WI38 (cell line): ENCODE measurements around the gene REPIN1.

Source experiments
- H3K4me3 ChIP-seq: 2 replicates; pipeline ENCODE4 v1.5.1; 2011; ENCODE audit warnings: low read depth, mild to moderate bottlenecking, control low read depth, low read length
- TF ChIP-seq, protein P1 (sequence below): IDR thresholded peaks from 2 replicates; pipeline ENCODE4 v1.5.1; 2012; ENCODE audit warnings: low read depth, mild to moderate bottlenecking, control low read depth, low read length

Gene REPIN1

DNA sequence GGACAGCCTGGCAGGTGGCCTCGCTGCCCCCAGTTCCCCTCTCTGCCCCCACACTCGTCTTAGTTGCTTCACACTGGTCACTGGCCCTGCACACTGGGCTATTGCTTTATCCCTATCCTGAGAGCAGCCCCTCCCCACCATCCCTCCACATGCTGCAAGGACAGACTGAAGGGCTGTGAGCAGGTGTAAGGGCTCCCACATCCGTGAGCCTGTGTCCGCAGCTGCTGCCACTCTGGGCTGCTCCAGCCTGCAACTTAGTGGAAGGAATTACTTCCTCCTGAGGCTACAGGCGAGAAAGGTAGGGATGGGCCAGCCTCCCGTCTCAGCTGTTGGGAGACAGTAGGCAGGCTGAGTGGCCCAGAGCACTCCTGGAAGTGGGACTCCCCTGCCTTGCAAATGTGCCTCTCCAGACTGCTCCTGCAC lies 31.0 kb upstream of the REPIN1 start:
- no peak overlapping the region for H3K4me3 ChIP-seq
- TF ChIP-seq, protein P1, sequence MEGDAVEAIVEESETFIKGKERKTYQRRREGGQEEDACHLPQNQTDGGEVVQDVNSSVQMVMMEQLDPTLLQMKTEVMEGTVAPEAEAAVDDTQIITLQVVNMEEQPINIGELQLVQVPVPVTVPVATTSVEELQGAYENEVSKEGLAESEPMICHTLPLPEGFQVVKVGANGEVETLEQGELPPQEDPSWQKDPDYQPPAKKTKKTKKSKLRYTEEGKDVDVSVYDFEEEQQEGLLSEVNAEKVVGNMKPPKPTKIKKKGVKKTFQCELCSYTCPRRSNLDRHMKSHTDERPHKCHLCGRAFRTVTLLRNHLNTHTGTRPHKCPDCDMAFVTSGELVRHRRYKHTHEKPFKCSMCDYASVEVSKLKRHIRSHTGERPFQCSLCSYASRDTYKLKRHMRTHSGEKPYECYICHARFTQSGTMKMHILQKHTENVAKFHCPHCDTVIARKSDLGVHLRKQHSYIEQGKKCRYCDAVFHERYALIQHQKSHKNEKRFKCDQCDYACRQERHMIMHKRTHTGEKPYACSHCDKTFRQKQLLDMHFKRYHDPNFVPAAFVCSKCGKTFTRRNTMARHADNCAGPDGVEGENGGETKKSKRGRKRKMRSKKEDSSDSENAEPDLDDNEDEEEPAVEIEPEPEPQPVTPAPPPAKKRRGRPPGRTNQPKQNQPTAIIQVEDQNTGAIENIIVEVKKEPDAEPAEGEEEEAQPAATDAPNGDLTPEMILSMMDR = no peak

DNA sequence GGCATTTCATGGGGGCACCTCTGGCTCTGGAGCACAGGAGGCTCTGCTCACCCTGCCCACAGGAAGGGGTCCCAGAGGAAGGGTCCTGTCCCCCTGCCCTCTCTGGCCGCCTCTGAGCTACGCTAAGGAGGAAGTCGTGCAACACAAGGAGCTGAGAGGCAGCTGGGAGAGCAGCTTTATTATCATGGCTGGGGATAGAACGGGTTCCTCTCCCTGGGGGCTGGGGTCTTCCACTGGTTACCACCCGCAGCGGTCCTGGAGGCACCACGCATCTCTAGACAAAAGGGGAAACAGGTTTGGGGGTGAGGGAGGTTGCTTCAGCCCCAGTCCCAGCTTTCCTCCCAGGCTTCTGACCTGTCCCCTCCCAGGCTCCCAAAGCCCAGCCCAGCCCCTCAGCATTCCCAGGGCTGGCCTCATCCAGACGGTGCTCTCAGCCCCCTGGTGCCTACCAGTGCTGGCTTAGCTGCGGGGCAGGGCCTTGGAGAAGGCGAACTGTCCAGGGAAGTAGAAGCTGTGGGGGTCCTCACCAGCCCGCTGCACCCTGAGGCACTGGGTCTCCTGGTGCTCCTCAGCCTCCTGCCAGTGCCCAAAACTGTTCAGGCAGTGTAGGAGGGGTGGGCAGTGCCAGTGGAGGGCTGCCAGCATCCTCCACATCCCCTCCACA lies 30.3 kb upstream of the REPIN1 start:
- TF ChIP-seq, protein P1 = no peak
- no peak overlapping the region for H3K4me3 ChIP-seq

DNA sequence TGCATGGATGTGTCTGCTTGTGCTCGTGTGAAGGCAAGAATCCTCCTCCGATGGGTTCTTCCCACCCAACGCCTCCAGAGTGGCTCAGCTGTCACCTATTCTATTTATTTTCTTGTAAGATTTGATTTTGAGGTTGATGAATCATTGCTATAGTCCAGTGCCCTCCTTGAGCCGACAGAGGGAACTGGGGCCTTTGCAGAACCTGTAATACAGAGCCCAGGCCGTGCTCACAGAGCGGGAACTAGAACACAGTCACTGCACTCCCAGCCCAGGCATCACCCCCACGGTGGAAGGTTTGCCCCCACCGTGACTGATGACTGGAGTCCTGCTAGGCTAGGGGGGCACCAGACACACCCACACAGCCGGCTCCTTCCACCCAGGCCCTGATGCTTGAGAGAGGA lies 29.2 kb upstream of the REPIN1 start:
- TF ChIP-seq, protein P1 = no peak
- H3K4me3 ChIP-seq = no peak overlapping the region

DNA sequence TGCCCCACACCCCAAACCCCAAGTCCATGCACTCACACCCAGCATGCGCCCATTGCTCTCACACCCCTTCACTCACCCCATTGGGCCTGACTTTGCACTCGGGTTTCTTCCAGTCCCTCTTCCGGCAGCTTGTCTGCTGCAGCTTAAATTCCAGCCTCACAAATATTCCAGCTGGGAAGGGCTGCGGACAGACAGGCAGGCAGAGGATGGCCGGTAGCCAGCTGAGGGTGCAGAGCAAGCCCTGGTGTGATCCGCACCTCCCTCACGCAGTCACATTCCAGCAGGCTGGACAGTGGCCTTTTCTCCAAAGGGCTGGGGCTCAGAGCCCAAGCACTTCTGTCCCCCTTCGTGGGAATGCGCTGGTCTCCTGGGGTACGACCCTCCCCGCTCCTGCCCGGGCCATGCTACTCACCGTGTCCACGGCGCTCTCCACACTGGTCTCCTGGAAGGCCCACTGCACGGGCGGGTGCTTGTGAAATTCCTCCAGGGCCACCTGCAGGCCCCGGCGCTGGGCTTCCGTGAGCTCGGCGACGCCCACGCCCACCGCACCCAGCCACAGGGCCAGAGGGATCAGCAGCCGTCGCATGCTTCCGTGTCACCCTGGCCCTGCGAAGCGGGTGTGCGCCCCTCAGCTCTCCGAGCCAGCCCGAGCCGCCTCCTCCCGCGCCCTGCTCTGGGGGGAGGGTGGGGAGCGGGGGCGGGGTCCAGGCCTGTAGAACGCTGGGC lies 28.4 kb upstream of the REPIN1 start:
- H3K4me3 ChIP-seq = no peak overlapping the region
- TF ChIP-seq, protein P1 = no peak

DNA sequence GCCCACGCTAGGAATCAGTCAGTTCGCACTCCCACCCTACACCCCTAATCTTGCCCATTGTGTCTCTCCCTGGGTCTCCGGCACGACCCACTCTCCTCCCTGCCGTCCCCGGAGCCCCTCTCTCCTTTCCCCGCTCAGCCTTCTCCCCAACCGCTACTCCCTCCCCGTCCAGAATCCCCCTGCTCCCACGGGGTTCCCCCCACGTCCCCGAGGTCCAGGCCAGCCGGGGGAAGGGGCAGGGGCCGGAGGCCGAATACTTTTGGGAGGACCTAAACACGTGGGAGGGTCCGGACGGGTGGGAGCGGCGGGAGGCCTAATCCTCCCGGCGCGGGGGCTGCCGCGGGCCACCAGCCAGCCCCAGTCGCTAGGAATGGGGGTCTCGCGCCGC lies 27.8 kb upstream of the REPIN1 start:
- H3K4me3 ChIP-seq = no peak overlapping the region

DNA sequence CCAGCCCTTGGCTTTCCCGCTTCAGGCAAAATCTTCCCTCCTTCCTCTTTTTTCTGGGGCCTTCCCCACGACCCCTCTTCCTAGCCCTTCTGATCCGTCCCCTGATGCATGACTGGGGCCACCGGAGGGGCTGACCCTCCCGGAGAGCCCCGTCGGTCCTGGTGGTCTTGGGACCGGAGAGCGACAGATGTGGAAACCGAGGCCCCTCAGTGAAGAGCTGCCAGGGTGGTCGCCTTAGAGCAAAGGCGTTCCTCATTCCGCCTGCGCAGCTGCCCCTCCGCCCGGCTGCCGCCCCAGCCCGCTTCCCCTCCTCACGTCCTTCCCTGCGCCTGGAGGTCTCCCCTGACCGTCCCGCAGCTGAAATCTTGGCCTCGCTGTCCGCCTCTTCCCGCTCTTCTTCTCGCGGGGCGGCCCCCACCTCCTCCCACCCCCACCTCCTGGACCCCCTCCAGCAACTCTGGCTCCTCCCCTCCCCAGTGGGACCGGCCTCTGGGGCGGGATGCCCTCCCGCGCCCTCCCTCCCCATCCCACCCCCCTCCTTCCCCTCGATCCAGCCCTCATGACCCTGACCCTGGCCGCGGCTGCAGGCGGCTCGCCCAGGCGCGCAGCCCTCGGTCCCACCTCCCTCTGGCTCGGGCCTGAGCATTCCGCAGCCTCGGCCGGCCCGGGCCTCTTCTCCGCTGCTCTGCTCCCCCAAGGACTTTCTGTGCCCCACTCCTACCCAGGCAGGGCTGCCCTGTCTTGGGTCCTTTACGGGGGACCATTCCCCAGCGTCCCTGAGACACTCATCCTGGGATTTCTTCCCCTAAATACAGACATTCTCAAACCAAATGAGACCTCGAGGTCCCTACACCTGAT lies 27.1 kb upstream of the REPIN1 start, which contains the start of gene RARRES2:
Gene RARRES2 (minus strand): TSS at position 367 of the 858 bp plus-strand sequence. CDS start 1,020 bp downstream, outside the sequence.
- TF ChIP-seq, protein P1 = no peak
- H3K4me3 ChIP-seq = no peak within 1 kb of the TSS

More for the DNA sequence above, 27.8 kb upstream of the REPIN1 start:
- TF ChIP-seq, protein P1 = no peak

DNA sequence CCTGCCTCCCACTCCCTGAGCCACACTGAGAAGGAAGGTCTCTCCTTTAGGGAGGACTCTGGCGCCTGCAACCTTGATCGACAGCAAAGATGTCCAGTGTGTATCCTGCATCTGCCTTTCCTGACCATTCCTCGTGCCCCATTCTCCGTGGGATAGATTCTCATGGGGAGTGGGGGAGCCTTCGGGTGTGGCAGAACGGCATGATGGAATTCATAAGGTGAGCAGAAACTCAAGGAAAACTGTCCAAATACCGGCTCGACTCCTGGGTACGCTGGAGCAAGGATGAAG lies 26.6 kb upstream of the REPIN1 start:
- H3K4me3 ChIP-seq = no peak overlapping the region
- TF ChIP-seq, protein P1 = no peak
